Measurements from ENCODE around the gene THAP4. TPM values are rescaled to one million over a fixed set of nuclear protein-coding genes. Genes with fewer than 3 reads are reported as not detected.

Gene THAP4
- total RNA-seq, 1 donor from 2014 or later: 40.9 TPM

GRCh38 chr2:241636182-241637017 lies 558 bp downstream of the THAP4 start:
- Mint-ChIP-seq H3K4me3 (ENCODE audit: unreplicated experiment) (peak overlapping the region; percentile 76), H3K27me3 (ENCODE audit: low read depth) (no peaks in the 10 kb centered on the region), H3K27ac (ENCODE audit: unreplicated experiment) (peak overlapping the region; percentile 89), H3K9me3 (ENCODE audit: low read depth) (no peaks in the 10 kb centered on the region), H3K36me3 (ENCODE audit: low read depth) (peaks cover 9% of the 10 kb centered on the region), H3K4me1 (ENCODE audit: low read depth) (peaks cover 46% of the 10 kb centered on the region)
- no peak for DNase-seq (ENCODE audit: low spot score)
- TF ChIP-seq CTCF (IDR thresholded peaks at IDR 0.05): peak; percentile 22

- no peak for DNase-seq (ENCODE audit: low spot score)
- Mint-ChIP-seq H3K27ac (ENCODE audit: unreplicated experiment) (peak overlapping the region; percentile 89), H3K9me3 (ENCODE audit: low read depth) (no peaks in the 10 kb centered on the region), H3K36me3 (ENCODE audit: low read depth) (peaks cover 10% of the 10 kb centered on the region), H3K4me1 (ENCODE audit: low read depth) (peaks cover 42% of the 10 kb centered on the region), H3K27me3 (ENCODE audit: low read depth) (no peaks in the 10 kb centered on the region), H3K4me3 (ENCODE audit: unreplicated experiment) (peak overlapping the region; percentile 76)
- TF ChIP-seq CTCF (IDR thresholded peaks at IDR 0.05): no peak
Measured at GRCh38 chr2:241635756-241636155, 1.2 kb downstream of the THAP4 start.

GRCh38 chr2:241633561-241633960 lies 3.4 kb downstream of the THAP4 start:
- Mint-ChIP-seq H3K4me1 (ENCODE audit: low read depth) (peaks cover 26% of the 10 kb centered on the region), H3K27me3 (ENCODE audit: low read depth) (no peaks in the 10 kb centered on the region), H3K27ac (ENCODE audit: unreplicated experiment) (no peak overlapping the region), H3K4me3 (ENCODE audit: unreplicated experiment) (no peak overlapping the region), H3K36me3 (ENCODE audit: low read depth) (peaks cover 10% of the 10 kb centered on the region), H3K9me3 (ENCODE audit: low read depth) (no peaks in the 10 kb centered on the region)
- no peak for TF ChIP-seq CTCF (IDR thresholded peaks at IDR 0.05)
- no peak for DNase-seq (ENCODE audit: low spot score)

- Mint-ChIP-seq H3K27me3 (ENCODE audit: low read depth) (no peaks in the 10 kb centered on the region), H3K27ac (ENCODE audit: unreplicated experiment) (no peak overlapping the region), H3K9me3 (ENCODE audit: low read depth) (no peaks in the 10 kb centered on the region), H3K4me3 (ENCODE audit: unreplicated experiment) (no peak overlapping the region), H3K4me1 (ENCODE audit: low read depth) (peaks cover 20% of the 10 kb centered on the region), H3K36me3 (ENCODE audit: low read depth) (peaks cover 12% of the 10 kb centered on the region)
- no peak for TF ChIP-seq CTCF (IDR thresholded peaks at IDR 0.05)
- DNase-seq (ENCODE audit: low spot score): no peak
Measured at GRCh38 chr2:241632478-241633325, 4.3 kb downstream of the THAP4 start.

- TF ChIP-seq CTCF (IDR thresholded peaks at IDR 0.05): no peak
- Mint-ChIP-seq H3K36me3 (ENCODE audit: low read depth) (peaks cover 15% of the 10 kb centered on the region), H3K27ac (ENCODE audit: unreplicated experiment) (peak overlapping the region; percentile 75)
Measured at GRCh38 chr2:241629762-241630435, 7.1 kb downstream of the THAP4 start.

More at GRCh38 chr2:241629762-241630435, 7.1 kb downstream of the THAP4 start:
- Mint-ChIP-seq H3K4me3 (ENCODE audit: unreplicated experiment) (no peak overlapping the region), H3K4me1 (ENCODE audit: low read depth) (peaks cover 9% of the 10 kb centered on the region), H3K9me3 (ENCODE audit: low read depth) (no peaks in the 10 kb centered on the region), H3K27me3 (ENCODE audit: low read depth) (no peaks in the 10 kb centered on the region)
- DNase-seq (ENCODE audit: low spot score): no peak
